ENCODE measurements around the gene XRCC3. TPM values are rescaled to one million over a fixed set of nuclear protein-coding genes. Genes with fewer than 3 reads are reported as not detected.

XRCC3 gene
- total RNA-seq, 1 donor from 2014 or later, result 5.2 TPM

DNA sequence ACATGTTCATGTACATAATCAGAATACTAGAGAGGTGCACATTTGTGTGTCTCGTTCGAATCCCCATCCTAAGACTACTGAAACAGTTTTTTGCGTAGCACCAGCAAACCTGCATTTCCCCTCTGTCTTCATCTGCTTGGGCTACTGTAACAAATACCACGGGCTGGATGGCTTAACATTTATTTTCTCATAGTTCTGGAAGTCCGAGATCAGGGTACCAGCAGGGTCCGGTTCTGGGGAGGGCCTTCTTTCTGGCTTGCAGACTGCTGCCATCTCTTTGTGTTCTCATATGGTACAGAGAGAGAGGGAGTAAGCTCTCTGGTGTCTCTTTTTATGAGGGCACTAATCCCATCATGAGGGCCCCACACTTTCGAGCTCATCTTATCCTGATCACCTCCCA is 55.6 kb downstream of the XRCC3 start:
- Mint-ChIP-seq H3K4me3 (ENCODE audit: unreplicated experiment) (no peak overlapping the region), H3K36me3 (ENCODE audit: low read depth, unreplicated experiment) (peaks cover 28% of the 10 kb centered on the region), H3K27ac (ENCODE audit: unreplicated experiment) (no peak overlapping the region), H3K9me3 (ENCODE audit: unreplicated experiment) (no peaks in the 10 kb centered on the region), H3K4me1 (ENCODE audit: low read depth, unreplicated experiment) (peaks cover 25% of the 10 kb centered on the region), H3K27me3 (ENCODE audit: low read depth, unreplicated experiment) (no peaks in the 10 kb centered on the region)
- Histone ChIP-seq H3K9ac (ENCODE audit: low read length) (no peak overlapping the region), H3K36me3 (ENCODE audit: insufficient read depth, low read length) (peaks cover 53% of the 10 kb centered on the region), H2AFZ (ENCODE audit: low read depth, low read length) (no peak overlapping the region), H3K4me3 (ENCODE audit: insufficient read depth, low read depth, low read length) (no peak overlapping the region), H3K79me2 (ENCODE audit: insufficient read depth, low read length) (peaks cover 84% of the 10 kb centered on the region), H3K4me1 (ENCODE audit: insufficient read depth, low read length) (peaks cover 25% of the 10 kb centered on the region), H3K4me2 (ENCODE audit: low read length) (no peak overlapping the region), H3K9me3 (ENCODE audit: insufficient read depth, low read depth, low read length) (no peaks in the 10 kb centered on the region), H4K20me1 (ENCODE audit: insufficient read depth, low read length) (peaks cover 64% of the 10 kb centered on the region), H3K27ac (ENCODE audit: low read depth, low read length) (no peak overlapping the region), H3K27me3 (ENCODE audit: insufficient read depth, low read length) (no peaks in the 10 kb centered on the region)
- DNase-seq (ENCODE audit: low read depth), result no peak
- TF ChIP-seq EZH2 (IDR thresholded peaks at IDR 0.05; ENCODE audit: insufficient read depth, low read length), result no peak
- TF ChIP-seq, protein P1, sequence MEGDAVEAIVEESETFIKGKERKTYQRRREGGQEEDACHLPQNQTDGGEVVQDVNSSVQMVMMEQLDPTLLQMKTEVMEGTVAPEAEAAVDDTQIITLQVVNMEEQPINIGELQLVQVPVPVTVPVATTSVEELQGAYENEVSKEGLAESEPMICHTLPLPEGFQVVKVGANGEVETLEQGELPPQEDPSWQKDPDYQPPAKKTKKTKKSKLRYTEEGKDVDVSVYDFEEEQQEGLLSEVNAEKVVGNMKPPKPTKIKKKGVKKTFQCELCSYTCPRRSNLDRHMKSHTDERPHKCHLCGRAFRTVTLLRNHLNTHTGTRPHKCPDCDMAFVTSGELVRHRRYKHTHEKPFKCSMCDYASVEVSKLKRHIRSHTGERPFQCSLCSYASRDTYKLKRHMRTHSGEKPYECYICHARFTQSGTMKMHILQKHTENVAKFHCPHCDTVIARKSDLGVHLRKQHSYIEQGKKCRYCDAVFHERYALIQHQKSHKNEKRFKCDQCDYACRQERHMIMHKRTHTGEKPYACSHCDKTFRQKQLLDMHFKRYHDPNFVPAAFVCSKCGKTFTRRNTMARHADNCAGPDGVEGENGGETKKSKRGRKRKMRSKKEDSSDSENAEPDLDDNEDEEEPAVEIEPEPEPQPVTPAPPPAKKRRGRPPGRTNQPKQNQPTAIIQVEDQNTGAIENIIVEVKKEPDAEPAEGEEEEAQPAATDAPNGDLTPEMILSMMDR (IDR thresholded peaks at IDR 0.05; ENCODE audit: insufficient read depth, low read depth, low read length), result no peak
- no peak for FAIRE-seq

DNA sequence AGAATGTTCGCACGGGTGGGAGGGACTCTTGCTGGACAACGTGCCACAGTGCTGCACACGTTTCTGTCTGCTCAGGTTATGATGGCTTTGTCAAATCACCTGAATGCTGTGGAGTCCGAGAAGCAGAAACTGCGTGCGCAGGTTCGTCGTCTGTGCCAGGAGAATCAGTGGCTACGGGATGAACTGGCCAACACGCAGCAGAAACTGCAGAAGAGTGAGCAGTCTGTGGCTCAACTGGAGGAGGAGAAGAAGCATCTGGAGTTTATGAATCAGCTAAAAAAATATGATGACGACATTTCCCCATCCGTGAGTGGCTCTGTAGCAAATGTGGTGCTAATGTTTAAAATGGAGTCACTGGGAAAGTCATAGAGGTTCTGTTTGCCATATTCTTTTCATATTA is 57.8 kb downstream of the XRCC3 start:
- Histone ChIP-seq H2AFZ (ENCODE audit: low read depth, low read length) (no peak overlapping the region), H3K9ac (ENCODE audit: low read length) (peak overlapping the region; percentile 17), H3K4me3 (ENCODE audit: insufficient read depth, low read depth, low read length) (no peak overlapping the region), H3K79me2 (ENCODE audit: insufficient read depth, low read length) (peaks cover 92% of the 10 kb centered on the region), H3K36me3 (ENCODE audit: insufficient read depth, low read length) (peaks cover 51% of the 10 kb centered on the region), H3K4me1 (ENCODE audit: insufficient read depth, low read length) (peaks cover 33% of the 10 kb centered on the region), H3K27ac (ENCODE audit: low read depth, low read length) (peak overlapping the region; percentile 83), H4K20me1 (ENCODE audit: insufficient read depth, low read length) (peaks cover 71% of the 10 kb centered on the region), H3K9me3 (ENCODE audit: insufficient read depth, low read depth, low read length) (no peaks in the 10 kb centered on the region), H3K27me3 (ENCODE audit: insufficient read depth, low read length) (no peaks in the 10 kb centered on the region), H3K4me2 (ENCODE audit: low read length) (peak overlapping the region; percentile 51)
- TF ChIP-seq, protein P1 (IDR thresholded peaks at IDR 0.05; ENCODE audit: insufficient read depth, low read depth, low read length), result no peak
- no peak for TF ChIP-seq EZH2 (IDR thresholded peaks at IDR 0.05; ENCODE audit: insufficient read depth, low read length)
- no peaks in the 10 kb centered on the region for H3K9me3 Mint-ChIP-seq (ENCODE audit: unreplicated experiment)
- no peak overlapping the region for H3K4me3 Mint-ChIP-seq (ENCODE audit: unreplicated experiment)
- peaks cover 18% of the 10 kb centered on the region for H3K4me1 Mint-ChIP-seq (ENCODE audit: low read depth, unreplicated experiment)
- DNase-seq (ENCODE audit: low read depth) (peak; percentile 79), FAIRE-seq (peak; percentile 83)
- H3K27ac Mint-ChIP-seq (ENCODE audit: unreplicated experiment), result peak overlapping the region; percentile 70
- H3K27me3 Mint-ChIP-seq (ENCODE audit: low read depth, unreplicated experiment), result no peaks in the 10 kb centered on the region
- H3K36me3 Mint-ChIP-seq (ENCODE audit: low read depth, unreplicated experiment), result peaks cover 17% of the 10 kb centered on the region

DNA sequence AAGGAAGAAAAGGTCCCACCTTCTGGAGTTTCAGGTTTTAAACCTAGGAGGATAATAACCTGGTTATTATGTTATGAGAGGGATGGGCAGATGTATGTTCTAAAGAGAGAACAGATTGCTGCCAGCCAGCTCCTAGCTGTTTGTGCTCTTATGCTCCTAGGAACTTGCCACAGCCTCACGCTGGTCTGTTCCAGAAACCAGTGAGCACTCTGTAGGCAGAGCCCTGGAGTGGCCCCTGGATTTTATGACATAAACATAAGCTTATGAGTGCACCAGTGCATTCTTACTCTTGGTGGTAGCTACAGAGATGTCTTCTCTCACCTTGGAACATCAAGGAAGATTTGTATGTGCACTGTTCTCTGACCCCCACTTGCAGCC is 58.5 kb downstream of the XRCC3 start:
- no peaks in the 10 kb centered on the region for H3K9me3 ChIP-seq (ENCODE audit: insufficient read depth, low read depth, low read length)
- H4K20me1 ChIP-seq (ENCODE audit: insufficient read depth, low read length), result peaks cover 74% of the 10 kb centered on the region
- peaks cover 49% of the 10 kb centered on the region for H3K36me3 ChIP-seq (ENCODE audit: insufficient read depth, low read length)

More for the DNA sequence above, 58.5 kb downstream of the XRCC3 start:
- Histone ChIP-seq H3K27ac (ENCODE audit: low read depth, low read length) (peak overlapping the region; percentile 83), H3K4me3 (ENCODE audit: insufficient read depth, low read depth, low read length) (no peak overlapping the region), H3K4me2 (ENCODE audit: low read length) (peak overlapping the region; percentile 5), H3K9ac (ENCODE audit: low read length) (peak overlapping the region; percentile 17), H3K27me3 (ENCODE audit: insufficient read depth, low read length) (no peaks in the 10 kb centered on the region), H2AFZ (ENCODE audit: low read depth, low read length) (no peak overlapping the region), H3K79me2 (ENCODE audit: insufficient read depth, low read length) (peaks cover 92% of the 10 kb centered on the region), H3K4me1 (ENCODE audit: insufficient read depth, low read length) (peaks cover 31% of the 10 kb centered on the region)
- H3K9me3 Mint-ChIP-seq (ENCODE audit: unreplicated experiment), result no peaks in the 10 kb centered on the region
- peaks cover 12% of the 10 kb centered on the region for H3K36me3 Mint-ChIP-seq (ENCODE audit: low read depth, unreplicated experiment)
- DNase-seq (ENCODE audit: low read depth), result no peak
- peaks cover 22% of the 10 kb centered on the region for H3K4me1 Mint-ChIP-seq (ENCODE audit: low read depth, unreplicated experiment)
- no peak overlapping the region for H3K4me3 Mint-ChIP-seq (ENCODE audit: unreplicated experiment)
- H3K27me3 Mint-ChIP-seq (ENCODE audit: low read depth, unreplicated experiment), result no peaks in the 10 kb centered on the region
- FAIRE-seq, result no peak
- H3K27ac Mint-ChIP-seq (ENCODE audit: unreplicated experiment), result no peak overlapping the region
- TF ChIP-seq EZH2 (IDR thresholded peaks at IDR 0.05; ENCODE audit: insufficient read depth, low read length), result no peak
- TF ChIP-seq, protein P1 (IDR thresholded peaks at IDR 0.05; ENCODE audit: insufficient read depth, low read depth, low read length), result no peak
